Stimulated activated CD8-positive, alpha-beta memory T cell treated with anti-CD3 and anti-CD28 coated beads, Interleukin-7, amount 100 ng/mL, for 48 hours (primary cell): Measurements from ENCODE around the gene RASGEF1C.
"Not testable (repeated sequence)": the region's sequence is repeated elsewhere in the genome, so short reads cannot be mapped to it uniquely, and the experiment has no call there.

Experiments used
- DNase-seq, 2 donors: peaks; one replicate each; pipeline ENCODE4 v3.0.0-alpha.2; 2020; ENCODE audit warnings: low read depth in 1 of 2; ENCODE audit errors: extremely low read depth in 1 of 2

RASGEF1C gene

GRCh38 chr5:180124662-180125061, 84.3 kb downstream of the RASGEF1C start:
- not testable (repeated sequence) for DNase-seq

DNA sequence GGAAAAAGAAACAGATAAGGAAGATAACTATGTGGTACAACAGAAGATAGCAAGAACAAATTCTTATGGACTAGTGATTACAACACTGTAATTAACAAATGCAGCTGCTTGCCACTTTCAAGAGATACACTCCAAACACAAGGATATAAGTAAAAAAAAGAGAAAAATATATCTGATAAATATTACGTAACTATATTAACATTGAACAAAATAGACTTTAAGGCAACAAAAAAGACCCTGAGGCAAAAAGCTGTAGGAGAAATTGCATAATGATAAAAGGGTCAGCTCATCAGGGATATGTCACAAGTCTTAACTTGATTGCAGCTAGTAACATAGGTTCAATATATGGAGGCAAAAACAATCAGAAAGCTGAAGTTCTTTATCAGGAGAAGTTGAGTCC, 86.1 kb downstream of the RASGEF1C start:
- DNase-seq = no peak

DNA sequence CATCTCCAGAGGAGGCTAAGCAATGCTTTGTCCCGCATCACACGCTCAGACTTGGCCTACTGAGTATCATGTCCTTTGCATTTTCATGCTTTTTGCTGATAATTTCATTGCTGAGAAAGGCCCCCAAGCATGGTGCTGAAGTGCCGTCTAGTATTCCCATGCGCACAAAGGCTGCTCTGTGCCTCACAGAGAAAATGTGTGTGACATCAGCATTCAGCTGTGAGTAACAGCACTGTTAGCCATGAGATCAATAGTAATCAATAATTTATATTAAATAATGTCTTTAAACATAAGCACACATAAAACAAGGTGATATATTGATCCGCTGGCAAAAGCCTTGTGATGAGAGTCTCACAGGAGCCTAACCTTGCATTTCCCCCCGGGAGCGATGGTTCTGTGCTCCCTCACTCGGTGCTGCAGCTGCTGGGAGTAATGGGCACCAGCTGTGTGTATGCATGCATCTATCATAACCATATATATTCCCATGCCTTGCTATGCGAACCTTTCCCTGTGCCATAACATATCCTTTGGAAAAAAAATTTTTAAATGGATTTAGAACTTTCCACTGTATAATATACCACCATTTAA, 87.1 kb downstream of the RASGEF1C start:
- no peak for DNase-seq

DNA sequence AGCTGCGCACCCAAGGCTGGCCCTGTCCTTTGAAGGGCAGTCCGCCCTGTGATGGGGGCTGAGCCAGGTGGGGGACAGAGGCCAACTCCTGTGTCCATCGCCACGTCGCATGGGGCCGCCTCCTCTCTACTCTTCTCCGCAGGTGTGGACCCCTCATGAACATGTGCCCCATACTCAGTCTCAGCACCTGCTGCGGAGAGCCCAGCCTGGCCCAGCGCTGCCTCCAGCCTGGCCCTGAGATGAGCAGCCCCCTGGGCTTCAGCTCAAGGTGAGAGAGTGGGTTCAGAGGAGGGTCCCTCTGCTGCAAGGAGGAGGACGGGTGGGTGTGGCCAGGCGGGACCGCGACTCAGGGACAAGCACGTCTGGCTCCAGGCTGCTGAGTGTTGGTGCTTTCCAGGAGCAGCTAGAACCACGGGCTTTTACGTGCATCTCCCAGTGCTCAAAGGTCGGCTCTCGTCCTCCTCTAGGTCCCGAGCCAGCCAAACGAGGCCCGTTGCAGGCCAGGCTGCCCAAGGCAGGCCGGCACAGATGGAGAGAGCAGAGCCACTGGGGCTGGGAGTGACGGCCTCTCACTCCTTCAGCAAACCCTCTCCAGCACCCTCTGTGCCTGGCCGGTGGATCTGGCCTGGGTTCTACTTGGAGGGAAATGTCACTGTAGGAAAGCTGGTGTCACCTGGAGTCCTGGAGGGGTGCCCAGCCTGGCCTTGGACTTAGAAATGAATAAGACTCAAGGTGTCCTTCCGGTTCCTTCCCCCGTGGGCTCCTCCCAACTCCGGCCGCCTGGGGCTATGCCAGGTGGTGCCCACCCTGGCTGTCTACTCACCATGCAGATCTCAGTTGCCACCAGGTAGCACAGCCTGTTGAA, 88.5 kb downstream of the RASGEF1C start:
- DNase-seq = no peak

- DNase-seq = no peak
Observed at GRCh38 chr5:180119903-180120236, 89.1 kb downstream of the RASGEF1C start.

DNA sequence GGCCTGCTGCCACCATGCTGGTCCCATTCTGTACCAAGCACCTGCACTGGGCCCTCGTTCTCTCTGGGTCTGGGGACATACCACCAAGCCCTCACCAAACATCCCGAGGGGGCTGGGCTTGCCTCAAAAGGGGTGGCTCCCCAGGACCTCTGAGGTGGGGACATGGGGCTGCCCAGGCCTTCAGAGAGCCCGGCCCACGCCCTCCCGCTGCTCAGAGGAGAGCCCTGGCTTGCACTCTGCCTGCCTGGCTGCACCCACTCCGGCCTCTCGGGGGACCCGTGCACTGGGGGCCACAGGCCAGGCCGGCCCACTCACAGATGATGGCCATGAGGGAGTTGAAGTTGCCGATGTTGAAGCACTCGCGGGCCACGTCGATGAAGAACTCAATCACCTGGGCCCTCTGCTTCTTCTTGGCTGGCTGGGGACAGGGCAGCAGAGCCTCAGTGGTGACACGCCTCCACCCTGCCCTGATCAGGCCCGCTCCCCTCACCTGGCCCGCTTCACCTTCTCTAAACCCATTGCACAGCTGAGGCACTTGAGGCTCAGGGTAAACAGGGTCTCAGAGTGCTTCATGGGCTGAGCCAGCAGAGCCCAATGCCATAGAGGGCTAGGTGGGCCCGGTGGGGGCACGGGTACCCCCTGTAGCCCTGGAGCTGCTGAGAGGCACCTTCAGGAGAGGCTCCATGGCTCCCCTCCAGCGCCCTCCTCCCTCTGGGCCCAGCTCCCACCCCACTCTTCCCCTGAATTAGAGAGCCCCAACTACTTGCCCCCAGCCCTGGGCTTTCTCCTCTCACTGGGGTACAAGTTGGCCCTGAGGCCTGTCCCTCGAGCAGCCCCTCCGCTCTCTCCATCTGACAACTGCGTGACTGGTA, 89.7 kb downstream of the RASGEF1C start:
- no peak for DNase-seq

- no peak for DNase-seq
Observed at GRCh38 chr5:180118391-180118791, 90.6 kb downstream of the RASGEF1C start.

GRCh38 chr5:180117000-180117725, 91.8 kb downstream of the RASGEF1C start:
- DNase-seq = no peak

GRCh38 chr5:180116077-180116999, 92.7 kb downstream of the RASGEF1C start:
- no peak for DNase-seq

GRCh38 chr5:180115326-180116076, 93.5 kb downstream of the RASGEF1C start:
- DNase-seq = no peak

DNA sequence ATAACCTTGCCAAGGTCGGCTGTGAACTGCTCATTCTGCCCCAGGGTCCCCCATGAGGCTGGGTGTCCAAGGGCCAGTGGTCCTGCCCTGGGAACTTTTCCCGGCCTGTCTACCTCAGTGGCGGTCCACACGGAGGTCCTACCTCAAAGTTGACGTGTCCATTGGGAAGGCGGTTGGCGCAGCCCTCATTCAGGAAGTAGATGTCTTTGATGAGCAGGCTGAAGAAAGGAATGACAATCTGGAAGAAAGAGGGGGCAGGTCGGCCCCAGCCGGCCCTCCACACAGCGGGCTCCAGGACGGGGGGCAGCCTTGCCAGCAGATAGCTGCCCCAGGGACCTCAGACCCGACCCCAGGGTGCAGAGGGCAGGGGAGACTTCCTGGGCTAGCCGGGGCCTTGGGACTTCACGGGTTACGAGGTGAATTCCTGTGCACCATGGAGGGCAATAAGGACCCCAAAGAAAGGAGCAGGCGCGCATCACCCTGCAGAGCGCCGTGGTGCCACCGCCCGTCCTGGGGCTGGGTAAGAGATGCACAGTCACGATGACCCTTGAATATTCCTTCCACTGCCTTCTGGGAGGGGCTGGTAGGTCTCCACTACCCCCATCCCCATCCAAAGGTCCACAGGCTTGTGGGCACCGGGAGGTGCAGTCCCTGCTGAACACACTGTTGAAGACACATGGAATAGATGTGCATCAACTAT, 94.6 kb downstream of the RASGEF1C start:
- DNase-seq = no peak

DNA sequence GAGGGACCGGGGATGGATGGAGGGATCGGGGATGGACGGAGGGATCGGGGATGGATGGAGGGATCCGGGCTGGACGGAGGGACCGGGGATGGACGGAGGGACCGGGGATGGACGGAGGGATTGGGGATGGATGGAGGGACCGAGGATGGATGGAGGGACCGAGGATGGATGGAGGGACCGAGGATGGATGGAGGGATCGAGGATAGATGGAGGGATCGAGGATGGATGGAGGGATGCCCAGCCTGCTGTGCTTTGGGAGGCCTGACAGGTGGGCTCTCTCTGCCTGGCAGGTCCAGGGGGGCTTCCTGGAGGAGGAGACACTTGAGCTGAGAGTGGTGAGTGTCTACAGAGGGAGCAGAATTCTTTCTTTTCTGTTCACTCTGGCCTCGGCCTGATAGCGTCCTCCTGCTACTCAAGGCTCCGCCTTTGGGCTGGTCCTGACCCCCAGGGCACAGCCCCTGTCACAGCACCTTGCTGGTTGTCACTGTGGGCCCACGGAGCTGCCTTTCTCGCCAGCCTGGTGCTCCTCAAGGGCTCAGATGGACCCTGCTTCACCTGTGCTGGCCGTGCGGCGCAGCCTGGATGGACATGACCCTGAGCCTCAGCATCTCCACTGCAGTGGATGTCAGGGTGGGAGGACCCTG, 95.2 kb downstream of the RASGEF1C start:
- no peak for DNase-seq

DNA sequence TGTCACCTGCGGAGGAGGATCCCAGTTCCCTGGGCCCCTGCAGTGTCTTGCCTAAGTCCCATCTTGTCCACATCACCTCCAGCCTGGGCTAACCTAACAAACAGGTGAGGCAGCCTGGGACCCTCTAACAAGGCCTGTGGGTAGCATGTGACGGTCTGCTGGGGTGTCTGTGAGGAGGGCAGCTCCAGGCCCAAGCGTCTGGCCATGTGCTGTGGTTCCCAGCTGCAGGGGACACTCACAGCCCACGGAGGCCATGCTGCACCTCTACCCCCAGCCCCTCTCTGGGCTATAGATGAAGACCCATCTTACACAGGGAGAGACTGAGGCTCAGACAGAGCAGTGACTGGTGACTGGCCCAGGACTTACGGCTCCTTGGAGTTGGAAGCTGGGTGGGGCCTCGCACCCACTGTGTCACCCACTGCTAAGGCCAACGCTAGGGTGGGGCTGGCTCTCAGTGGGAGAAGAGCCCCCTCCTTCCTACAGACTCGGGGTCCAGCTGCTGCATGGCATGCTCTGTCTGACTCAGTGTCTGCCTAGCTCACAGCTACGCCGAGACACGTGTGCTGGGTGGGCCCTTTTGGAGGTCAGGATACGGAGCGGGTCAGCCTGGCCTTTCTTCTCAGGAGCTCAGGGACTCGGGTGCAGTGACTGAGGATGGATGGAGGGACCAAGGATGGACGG, 96.7 kb downstream of the RASGEF1C start:
- no peak for DNase-seq

- DNase-seq = no peak
Observed at GRCh38 chr5:180111273-180112002, 97.6 kb downstream of the RASGEF1C start.

GRCh38 chr5:180109920-180110319, 99.1 kb downstream of the RASGEF1C start:
- no peak for DNase-seq

DNA sequence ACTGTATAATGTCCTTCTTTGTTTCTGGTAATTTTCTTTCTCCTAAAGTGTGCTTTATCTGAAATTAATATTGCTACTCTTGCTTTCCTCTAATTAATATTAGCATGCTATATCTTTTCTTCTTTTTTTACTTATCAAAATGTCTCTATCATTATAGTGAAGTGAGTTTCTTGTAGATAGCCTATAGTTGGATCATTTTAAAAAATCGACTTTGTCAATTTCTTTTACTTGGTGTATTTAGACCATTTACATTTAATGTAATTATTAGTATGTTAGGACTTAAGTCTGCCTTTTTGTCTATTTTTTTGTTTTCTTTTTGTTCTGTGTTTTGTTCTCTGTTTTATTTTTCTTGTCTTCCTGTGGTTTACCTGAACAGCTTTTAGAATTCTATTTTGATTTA, 102.0 kb downstream of the RASGEF1C start:
- no peak for DNase-seq

- DNase-seq = no peak
Observed at GRCh38 chr5:180105827-180106312, 103.1 kb downstream of the RASGEF1C start.
